H1 (cell line): ENCODE data around the gene GRIA3. TPM values are rescaled to one million over a fixed set of nuclear protein-coding genes. Genes with fewer than 3 reads are reported as not detected.

Source experiments
- CTCF ChIA-PET: fragments of 300-600 bp; sonication (Branson Sonifier 250); formaldehyde crosslinking; loops from one replicate; lab custom pipeline; 2021; ENCODE audit not compliant: partially characterized antibody; lab: Charles Lee
- POLR2A ChIA-PET: fragments of 300-600 bp; sonication (Branson Sonifier 250); formaldehyde crosslinking; loops from one replicate; lab custom pipeline; 2021; ENCODE audit warnings: inconsistent platforms; ENCODE audit not compliant: partially characterized antibody; lab: Charles Lee
- DNase-seq, 2 experiments: peaks; one replicate each; pipeline versions ENCODE4 v3.0.0 to v3.0.0-alpha.2; 2010 to 2022; ENCODE audit warnings: low spot score in 2 of 2, low read depth in 1 of 2, mixed read lengths in 1 of 2
- FAIRE-seq: peaks from 2 replicates; lab custom pipeline; 2011; peaks lifted over from hg19 to GRCh38; lab: Jason Lieb, UNC
- H2AFZ ChIP-seq: 2 replicates; pipeline ENCODE4 v1.8.1; 2012; ENCODE audit warnings: low read length, inconsistent platforms
- H2AK5ac ChIP-seq: 2 replicates; pipeline ENCODE4 v1.6.1; 2013; ENCODE audit warnings: low read depth, low read length
- H2BK120ac ChIP-seq: replicated peaks from 2 replicates; pipeline ENCODE3; 2013; ENCODE audit warnings: low read depth, low read length, inconsistent platforms
- H2BK12ac ChIP-seq: 2 replicates; pipeline ENCODE4 v1.6.1; 2013; ENCODE audit warnings: low read depth, low read length
- H2BK15ac ChIP-seq: 2 replicates; pipeline ENCODE4 v1.6.1; 2013; ENCODE audit warnings: low read length
- H2BK20ac ChIP-seq: 2 replicates; pipeline ENCODE4 v1.6.1; 2013; ENCODE audit warnings: low read length
- H2BK5ac ChIP-seq: 2 replicates; pipeline ENCODE4 v1.6.1; 2013; ENCODE audit warnings: low read depth, low read length
- H3K14ac ChIP-seq: 2 replicates; pipeline ENCODE4 v1.6.1; 2013; ENCODE audit warnings: inconsistent platforms; ENCODE audit not compliant: insufficient read length
- H3K18ac ChIP-seq: 2 replicates; pipeline ENCODE4 v1.6.1; 2013; ENCODE audit warnings: low read length; ENCODE audit errors: extremely low read depth
- H3K23ac ChIP-seq: 2 replicates; pipeline ENCODE4 v1.6.1; 2013; ENCODE audit warnings: inconsistent platforms; ENCODE audit not compliant: insufficient read length
- H3K23me2 ChIP-seq: 2 replicates; pipeline ENCODE4 v1.6.1; 2013; ENCODE audit warnings: low read depth, low read length
- H3K27ac ChIP-seq: 2 replicates; pipeline ENCODE4 v1.6.1; 2011; ENCODE audit warnings: low read depth, low read length, inconsistent platforms
- H3K27me3 ChIP-seq, 4 experiments: replicated peaks in 1 of 4; 1 replicate in 1 of 4; 2 replicates in 3 of 4; pipeline versions ENCODE4 v1.6.1 to v1.8.1; 2011 to 2013; ENCODE audit warnings: low read length in 3 of 4, mild to moderate bottlenecking in 3 of 4, inconsistent platforms in 2 of 4, mixed read lengths in 2 of 4, moderate library complexity in 1 of 4; ENCODE audit not compliant: control insufficient read depth in 3 of 4, insufficient read depth in 3 of 4; ENCODE audit errors: extremely low read depth in 1 of 4
- H3K36me3 ChIP-seq, 4 experiments: 2 replicates each; pipeline versions ENCODE4 v1.6.1 to v1.8.1; 2011 to 2013; ENCODE audit warnings: mild to moderate bottlenecking in 4 of 4, low read length in 3 of 4, moderate library complexity in 2 of 4, control low read depth in 1 of 4, inconsistent platforms in 1 of 4; ENCODE audit not compliant: insufficient read depth in 4 of 4, control insufficient read depth in 2 of 4
- H3K4ac ChIP-seq: replicated peaks from 2 replicates; pipeline ENCODE3; 2013; ENCODE audit warnings: low read length, low read depth, mixed read lengths, inconsistent platforms; ENCODE audit not compliant: insufficient read length
- H3K4me1 ChIP-seq, 4 experiments: replicated peaks in 1 of 4; 1 replicate in 1 of 4; 2 replicates in 3 of 4; pipeline versions ENCODE4 v1.6.1 to v1.8.1; 2011 to 2013; ENCODE audit warnings: low read length in 3 of 4, inconsistent platforms in 2 of 4, mixed read lengths in 1 of 4; ENCODE audit not compliant: insufficient read depth in 4 of 4, control insufficient read depth in 3 of 4
- H3K4me2 ChIP-seq, 2 experiments: 2 replicates each; pipeline versions ENCODE4 v1.6.1 to v1.8.1; 2011 to 2013; ENCODE audit warnings: low read depth in 2 of 2, low read length in 2 of 2, control low read depth in 1 of 2, inconsistent platforms in 1 of 2, mild to moderate bottlenecking in 1 of 2; ENCODE audit not compliant: insufficient read depth in 1 of 2
- H3K4me3 ChIP-seq, 4 experiments: fragments of 200-600, 300-600 bp in 1 of 4; sonication (generic), shearing (Covaris generic), sonication (Bioruptor Twin) in 1 of 4; 2 replicates each; pipeline versions ENCODE4 v1.5.1 to v1.8.1; 2011 to 2016; ENCODE audit warnings: low read length in 4 of 4, low read depth in 3 of 4, control low read depth in 2 of 4, inconsistent platforms in 2 of 4, mild to moderate bottlenecking in 2 of 4, mixed read lengths in 1 of 4, moderate library complexity in 1 of 4; ENCODE audit not compliant: insufficient read depth in 2 of 4; ENCODE audit errors: extremely low read depth in 1 of 4
- H3K56ac ChIP-seq: replicated peaks from 2 replicates; pipeline ENCODE3; 2013; ENCODE audit warnings: low read depth, mild to moderate bottlenecking, mixed read lengths, low read length, inconsistent platforms; ENCODE audit not compliant: insufficient read length
- H3K79me1 ChIP-seq: 2 replicates; pipeline ENCODE4 v1.6.1; 2013; ENCODE audit warnings: low read depth, low read length, control low read depth
- H3K79me2 ChIP-seq, 2 experiments: 2 replicates each; pipeline versions ENCODE4 v1.6.1 to v1.8.1; 2012 to 2013; ENCODE audit warnings: low read length in 2 of 2, mild to moderate bottlenecking in 2 of 2, inconsistent platforms in 1 of 2; ENCODE audit not compliant: insufficient read depth in 2 of 2, control insufficient read depth in 1 of 2
- H3K9ac ChIP-seq, 4 experiments: replicated peaks in 1 of 4; 1 replicate in 1 of 4; 2 replicates in 3 of 4; pipeline versions ENCODE4 v1.6.1 to v1.8.1; 2011 to 2013; ENCODE audit warnings: low read depth in 3 of 4, low read length in 3 of 4, control low read depth in 2 of 4, mild to moderate bottlenecking in 2 of 4, moderate library complexity in 2 of 4, inconsistent platforms in 1 of 4; ENCODE audit errors: extremely low read depth in 1 of 4
- H3K9me3 ChIP-seq, 2 experiments: 2 replicates each; pipeline versions ENCODE4 v1.6.1 to v1.8.1; 2012 to 2013; ENCODE audit warnings: mild to moderate bottlenecking in 2 of 2, moderate library complexity in 2 of 2, control low read depth in 1 of 2, inconsistent platforms in 1 of 2, low read depth in 1 of 2, low read length in 1 of 2, mixed read lengths in 1 of 2; ENCODE audit not compliant: insufficient read depth in 2 of 2
- H4K20me1 ChIP-seq, 2 experiments: replicated peaks in 1 of 2; 2 replicates each; pipeline versions ENCODE3 to v1.8.1; 2011 to 2013; ENCODE audit warnings: inconsistent platforms in 2 of 2, low read length in 2 of 2, mild to moderate bottlenecking in 1 of 2; ENCODE audit not compliant: insufficient read depth in 2 of 2, control insufficient read depth in 1 of 2
- H4K5ac ChIP-seq: 2 replicates; pipeline ENCODE4 v1.6.1; 2013; ENCODE audit warnings: low read length, low read depth, mixed read lengths, inconsistent platforms; ENCODE audit not compliant: insufficient read length
- H4K8ac ChIP-seq: 2 replicates; pipeline ENCODE4 v1.8.0; 2013; ENCODE audit warnings: mild to moderate bottlenecking, moderate library complexity, low read length, inconsistent platforms; ENCODE audit not compliant: insufficient read depth; ENCODE audit errors: extremely low read depth
- H4K91ac ChIP-seq: replicated peaks from 2 replicates; pipeline ENCODE3; 2013; ENCODE audit warnings: low read length, mixed read lengths, inconsistent platforms; ENCODE audit not compliant: insufficient read length
- EGR1 ChIP-seq: IDR thresholded peaks from 2 replicates; pipeline ENCODE4 v1.6.1; 2011; ENCODE audit warnings: low read depth, low read length, borderline replicate concordance
- NRF1 ChIP-seq: IDR thresholded peaks from 2 replicates; pipeline ENCODE4 v1.6.1; 2011; ENCODE audit warnings: mild to moderate bottlenecking, low read depth, low read length, improper control_type of control experiment
- POLR2AphosphoS5 ChIP-seq: IDR thresholded peaks from 2 replicates; pipeline ENCODE4 v1.6.1; 2011; ENCODE audit warnings: low read depth, low read length
- RNF2 ChIP-seq: fragments of 200-900, 300-1000 bp; sonication (generic); IDR thresholded peaks from 2 replicates; pipeline ENCODE4 v1.7.1; 2016; ENCODE audit warnings: borderline replicate concordance, low read depth, mild to moderate bottlenecking, antibody characterized with exemption, low read length; ENCODE audit not compliant: poor library complexity, severe bottlenecking; ENCODE audit errors: missing control alignments
- WGBS, 2 experiments: shearing (Covaris generic) in 1 of 2; methylation state at CpG; one replicate each; pipeline versions ENCODE4 v1.1.6 to v1.1.7; 2013 to 2015; ENCODE audit warnings: low lambda C conversion rate in 2 of 2, mixed read lengths in 2 of 2, inconsistent platforms in 1 of 2, low coverage in 1 of 2, missing lambda C conversion rate in 1 of 2; ENCODE audit not compliant: insufficient replicate concordance in 2 of 2, insufficient coverage in 1 of 2, insufficient read length in 1 of 2; ENCODE audit errors: extremely low coverage in 1 of 2, missing lambda C conversion rate in 1 of 2; 5-methylcytosine and 5-hydroxymethylcytosine counted together
- polyA plus RNA-seq, 7 experiments: library from polyadenylated mRNA; depleted of rRNA in 3 of 7; stranded (reverse) in 5 of 7; unstranded in 2 of 7; fragments of >200 nt in 5 of 7; fragments of 200-250 nt in 2 of 7; gene quantifications; 1 replicate in 5 of 7; 2 replicates in 1 of 7; 4 replicates in 1 of 7; pipeline versions ENCODE4 v1.2.1 to v1.2.3, GENCODE V29; 2011 to 2013; ENCODE audit warnings: missing spikeins in 2 of 7, mixed read lengths in 2 of 7
- total RNA-seq: library from RNA; stranded (reverse); fragmentation: NEBNext Ultra II Directional; extraction: Animal tissue kit (Norgen Biotek cat#: 25700); gene quantifications from 2 replicates; pipeline ENCODE4 v1.2.1, GENCODE V29; 2021
- TF ChIP-seq, protein P1 (sequence below): IDR thresholded peaks from 2 replicates; pipeline ENCODE4 v1.6.1; 2012; ENCODE audit warnings: inconsistent platforms

Gene GRIA3
- total and polyA plus RNA-seq, 2 of the 8 experiments (the other 6 are each of a cell fraction or from before 2014, with no cell fraction given), result 2.6 to 3.0 TPM

DNA sequence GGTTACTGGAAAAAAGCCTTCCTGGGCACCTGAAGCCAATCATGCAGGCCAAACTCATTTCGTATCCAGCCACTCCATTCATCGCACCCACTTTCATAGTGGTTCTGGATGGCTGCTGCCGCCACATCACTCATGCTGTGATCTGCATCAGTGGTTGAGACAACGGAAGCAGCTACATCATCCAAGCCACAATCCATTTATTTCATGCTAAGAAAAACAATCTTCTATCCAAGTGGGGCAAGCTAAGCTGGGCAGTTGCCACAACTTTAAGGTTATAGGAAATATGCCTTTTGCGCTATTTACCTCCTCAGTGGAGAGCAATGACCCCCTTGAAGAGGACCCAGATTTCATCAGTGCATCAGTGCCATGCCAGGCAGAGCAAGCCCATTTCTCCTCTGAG is 124.6 kb downstream of the GRIA3 start:
- FAIRE-seq, result no peak
- POLR2A ChIA-PET, result no interaction called here

More for the DNA sequence above, 124.6 kb downstream of the GRIA3 start:
- H4K20me1 ChIP-seq, result no peaks in the 10 kb centered on the region
- no peak overlapping the region for H2BK15ac ChIP-seq
- H4K91ac ChIP-seq, result no peak overlapping the region
- H3K9ac ChIP-seq, result no peak overlapping the region
- H2BK5ac ChIP-seq, result no peak overlapping the region
- WGBS, 2 experiments, result 91% methylated on average over 3 of the region's 5 CpGs; no CpG with 5 or more reads in 1 of the 2 experiments
- H3K79me1 ChIP-seq, result no peaks in the 10 kb centered on the region
- no peaks in the 10 kb centered on the region for H3K9me3 ChIP-seq
- H3K14ac ChIP-seq, result no peak overlapping the region
- no peak overlapping the region for H3K18ac ChIP-seq
- no peak overlapping the region for H4K5ac ChIP-seq
- H3K23me2 ChIP-seq, result no peaks in the 10 kb centered on the region
- no peak overlapping the region for H2BK20ac ChIP-seq
- no peak for DNase-seq
- H2AFZ ChIP-seq, result no peak overlapping the region
- no peak for TF ChIP-seq POLR2AphosphoS5
- TF ChIP-seq, protein P1, sequence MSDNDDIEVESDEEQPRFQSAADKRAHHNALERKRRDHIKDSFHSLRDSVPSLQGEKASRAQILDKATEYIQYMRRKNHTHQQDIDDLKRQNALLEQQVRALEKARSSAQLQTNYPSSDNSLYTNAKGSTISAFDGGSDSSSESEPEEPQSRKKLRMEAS, result no peak
- TF ChIP-seq NRF1, result no peak
- no peak for TF ChIP-seq EGR1
- no peak for TF ChIP-seq RNF2
- H3K4ac ChIP-seq, result no peak overlapping the region
- H2BK120ac ChIP-seq, result no peak overlapping the region
- no peak overlapping the region for H3K27ac ChIP-seq
- CTCF ChIA-PET, result no interaction called here
- no peak overlapping the region for H3K23ac ChIP-seq
- no peaks in the 10 kb centered on the region for H3K4me1 ChIP-seq
- H3K27me3 ChIP-seq, result no peaks in the 10 kb centered on the region
- H4K8ac ChIP-seq, result no peak overlapping the region
- H3K36me3 ChIP-seq, result no peaks in the 10 kb centered on the region
- no peak overlapping the region for H3K56ac ChIP-seq
- H3K4me2 ChIP-seq, result no peak overlapping the region
- H3K79me2 ChIP-seq, result no peaks in the 10 kb centered on the region
- no peak overlapping the region for H2AK5ac ChIP-seq
- no peak overlapping the region for H3K4me3 ChIP-seq
- H2BK12ac ChIP-seq, result no peak overlapping the region
